SIG-M5 treated with dmso at 0.1 percent for 504 hours (cell line): ENCODE data around the gene TNNC1.

Source experiments
- DNase-seq: peaks from one replicate; lab custom pipeline; 2025; ENCODE audit not compliant: unreplicated experiment; lab: John Stamatoyannopoulos, UW

TNNC1 gene

GRCh38 chr3:52484680-52485461 is 31.0 kb upstream of the TNNC1 start:
- no peak for DNase-seq

GRCh38 chr3:52483577-52484381 is 29.9 kb upstream of the TNNC1 start:
- DNase-seq = no peak

- DNase-seq = no peak
These were observed 29.2 kb upstream of the TNNC1 start for GRCh38 chr3:52483081-52483480.

GRCh38 chr3:52481819-52482521 is 28.1 kb upstream of the TNNC1 start:
- no peak for DNase-seq

- DNase-seq = no peak
These were observed 27.2 kb upstream of the TNNC1 start for GRCh38 chr3:52480768-52481715.

GRCh38 chr3:52479877-52480575 is 26.2 kb upstream of the TNNC1 start:
- DNase-seq = no peak

- no peak for DNase-seq
These were observed 25.4 kb upstream of the TNNC1 start for GRCh38 chr3:52479037-52479876.

GRCh38 chr3:52477796-52478095 is 23.9 kb upstream of the TNNC1 start:
- no peak for DNase-seq

GRCh38 chr3:52477076-52477795 is 23.4 kb upstream of the TNNC1 start:
- DNase-seq = no peak

- DNase-seq = no peak
These were observed 19.2 kb upstream of the TNNC1 start for GRCh38 chr3:52473026-52473425.

- no peak for DNase-seq
These were observed 18.6 kb upstream of the TNNC1 start for GRCh38 chr3:52472239-52473000.

GRCh38 chr3:52471371-52472238 is 17.8 kb upstream of the TNNC1 start:
- DNase-seq = peak; percentile 47

- no peak for DNase-seq
These were observed 17.1 kb upstream of the TNNC1 start for GRCh38 chr3:52470920-52471319.

- DNase-seq = no peak
These were observed 15.2 kb upstream of the TNNC1 start for GRCh38 chr3:52469001-52469400.

- peak; percentile 79 for DNase-seq
These were observed 14.5 kb upstream of the TNNC1 start for GRCh38 chr3:52468336-52468735.

- peak; percentile 9 for DNase-seq
These were observed 9.6 kb upstream of the TNNC1 start for GRCh38 chr3:52463416-52463815.

- no peak for DNase-seq
These were observed 8.0 kb upstream of the TNNC1 start for GRCh38 chr3:52461874-52462273.
